OCI-LY1 (cell line): ENCODE data around the gene GRK2.
A peak's percentile ranks its signal among the peaks of the same experiment; 100 is the strongest.

Source experiments
- CTCF ChIP-seq: fragments of 200-600 bp; sonication (generic), shearing (Covaris generic); IDR thresholded peaks from 2 replicates; pipeline ENCODE4 v1.5.1; 2017; ENCODE audit warnings: mild to moderate bottlenecking, antibody characterized with exemption, low read length, moderate library complexity, mixed read lengths
- EZH2 ChIP-seq: fragments of 200-600 bp; sonication (generic), shearing (Covaris generic); IDR thresholded peaks from 2 replicates; pipeline ENCODE4 v1.8.0; 2017; ENCODE audit warnings: borderline replicate concordance, mixed run types, mild to moderate bottlenecking, antibody characterized with exemption, low read length, moderate library complexity, mixed read lengths

- TF ChIP-seq CTCF, result peak; percentile 94
- no peak for TF ChIP-seq EZH2
Measured at GRCh38 chr11:67262731-67263675, 3.3 kb upstream of the GRK2 start.
